HG02571 (cell line): ENCODE results near the gene RBM26.

ENCODE experiments used
- ATAC-seq: cut with Tn5 transposase; IDR thresholded peaks from one replicate; pipeline ENCODE4 v1.9.1; 2021; ENCODE audit warnings: mild to moderate bottlenecking, moderate library complexity; ENCODE audit not compliant: unreplicated experiment

The RBM26 gene

GRCh38 chr13:79340490-79340889, 65.6 kb downstream of the RBM26 start:
- no peak for ATAC-seq

GRCh38 chr13:79338343-79338742, 67.7 kb downstream of the RBM26 start:
- no peak for ATAC-seq

- no peak for ATAC-seq
Measured at GRCh38 chr13:79336966-79337365, 69.1 kb downstream of the RBM26 start.

GRCh38 chr13:79328510-79328909, 77.5 kb downstream of the RBM26 start:
- no peak for ATAC-seq

- no peak for ATAC-seq
Measured at GRCh38 chr13:79320433-79320832, 85.6 kb downstream of the RBM26 start.

- no peak for ATAC-seq
Measured at GRCh38 chr13:79318664-79319063, 87.4 kb downstream of the RBM26 start.

GRCh38 chr13:79317856-79318255, 88.2 kb downstream of the RBM26 start:
- no peak for ATAC-seq

- ATAC-seq, result no peak
Measured at GRCh38 chr13:79314652-79315051, 91.4 kb downstream of the RBM26 start.

GRCh38 chr13:79312340-79312855, 93.7 kb downstream of the RBM26 start:
- no peak for ATAC-seq

GRCh38 chr13:79311386-79311785, 94.7 kb downstream of the RBM26 start:
- ATAC-seq, result no peak

GRCh38 chr13:79309690-79310089, 96.4 kb downstream of the RBM26 start:
- no peak for ATAC-seq

- ATAC-seq, result peak; percentile 81
Measured at GRCh38 chr13:79307866-79308298, 98.2 kb downstream of the RBM26 start.

- no peak for ATAC-seq
Measured at GRCh38 chr13:79307433-79307861, 98.6 kb downstream of the RBM26 start.

GRCh38 chr13:79306650-79307049, 99.4 kb downstream of the RBM26 start:
- no peak for ATAC-seq

GRCh38 chr13:79297128-79297527, 108.9 kb downstream of the RBM26 start:
- no peak for ATAC-seq

- ATAC-seq, result no peak
Measured at GRCh38 chr13:79295906-79296706, 109.9 kb downstream of the RBM26 start.

- no peak for ATAC-seq
Measured at GRCh38 chr13:79290595-79291244, 115.3 kb downstream of the RBM26 start.

GRCh38 chr13:79289571-79289970, 116.5 kb downstream of the RBM26 start:
- no peak for ATAC-seq

- ATAC-seq, result no peak
Measured at GRCh38 chr13:79287939-79288795, 117.9 kb downstream of the RBM26 start.

GRCh38 chr13:79285159-79285558, 120.9 kb downstream of the RBM26 start:
- ATAC-seq, result no peak

- no peak for ATAC-seq
Measured at GRCh38 chr13:79283742-79284141, 122.3 kb downstream of the RBM26 start.
